Keratinocyte (primary cell): ENCODE measurements around the gene FFAR4. TPM values are rescaled to one million over a fixed set of nuclear protein-coding genes. Genes with fewer than 3 reads are reported as not detected.

Experiments
- DNase-seq: peaks from one replicate; pipeline ENCODE4 v3.0.0-alpha.2; 2011; ENCODE audit warnings: low read depth, missing footprints, low spot score
- FAIRE-seq: peaks from 2 replicates; lab custom pipeline; 2011; peaks lifted over from hg19 to GRCh38; lab: Jason Lieb, UNC
- H2AFZ ChIP-seq: 2 replicates; pipeline ENCODE4 v1.6.0; 2012; ENCODE audit warnings: low read length, control low read depth, inconsistent platforms; ENCODE audit not compliant: control insufficient read depth
- H3K27ac ChIP-seq: 2 replicates; pipeline ENCODE4 v1.5.1; 2011; ENCODE audit warnings: low read length; ENCODE audit not compliant: control insufficient read depth, insufficient read depth
- H3K27me3 ChIP-seq: 3 replicates; pipeline ENCODE4 v1.6.0; 2011; ENCODE audit warnings: low read length; ENCODE audit not compliant: control insufficient read depth, insufficient read depth; ENCODE audit errors: extremely low read depth
- H3K36me3 ChIP-seq, 2 experiments: 2 replicates in 1 of 2; 3 replicates in 1 of 2; pipeline ENCODE4 v1.5.1; 2011; ENCODE audit warnings: low read length in 2 of 2, mild to moderate bottlenecking in 1 of 2; ENCODE audit not compliant: control insufficient read depth in 2 of 2, insufficient read depth in 2 of 2; ENCODE audit errors: extremely low read depth in 1 of 2
- H3K4me1 ChIP-seq: 3 replicates; pipeline ENCODE4 v1.5.1; 2011; ENCODE audit warnings: low read length; ENCODE audit not compliant: control insufficient read depth, insufficient read depth; ENCODE audit errors: extremely low read depth
- H3K4me2 ChIP-seq: 3 replicates; pipeline ENCODE4 v1.6.0; 2011; ENCODE audit warnings: low read depth, low read length; ENCODE audit not compliant: control insufficient read depth, insufficient read depth; ENCODE audit errors: extremely low read depth
- H3K4me3 ChIP-seq, 3 experiments: fragments of 200-600 bp in 1 of 3; sonication (generic) in 1 of 3; 2 replicates in 2 of 3; 3 replicates in 1 of 3; pipeline ENCODE4 v1.5.1; 2011 to 2016; ENCODE audit warnings: low read length in 3 of 3, mild to moderate bottlenecking in 3 of 3, control low read depth in 2 of 3, inconsistent platforms in 1 of 3, low read depth in 1 of 3, mixed read lengths in 1 of 3, mixed run types in 1 of 3, moderate library complexity in 1 of 3; ENCODE audit not compliant: control insufficient read depth in 2 of 3, insufficient read depth in 2 of 3; ENCODE audit errors: extremely low read depth in 1 of 3
- H3K79me2 ChIP-seq: 2 replicates; pipeline ENCODE4 v1.6.0; 2012; ENCODE audit warnings: low read length; ENCODE audit not compliant: control insufficient read depth, insufficient read depth
- H3K9ac ChIP-seq: 3 replicates; pipeline ENCODE4 v1.6.0; 2011; ENCODE audit warnings: low read length; ENCODE audit not compliant: control insufficient read depth, insufficient read depth; ENCODE audit errors: extremely low read depth
- H3K9me1 ChIP-seq: 3 replicates; pipeline ENCODE4 v1.6.0; 2011; ENCODE audit warnings: low read length; ENCODE audit not compliant: control insufficient read depth, insufficient read depth; ENCODE audit errors: extremely low read depth
- H3K9me3 ChIP-seq: 2 replicates; pipeline ENCODE4 v1.5.1; 2012; ENCODE audit warnings: low read depth, low read length; ENCODE audit not compliant: control insufficient read depth
- H4K20me1 ChIP-seq: 3 replicates; pipeline ENCODE4 v1.6.0; 2011; ENCODE audit warnings: low read length; ENCODE audit not compliant: control insufficient read depth, insufficient read depth; ENCODE audit errors: extremely low read depth
- EZH2 ChIP-seq: IDR thresholded peaks from one replicate; pipeline ENCODE4 v1.6.1; 2012; ENCODE audit warnings: inconsistent platforms, mild to moderate bottlenecking, low read length, moderate library complexity
- dilution Hi-C: fragments of 300-500 bp; cut with MboI; formaldehyde crosslinking; loops from one replicate; pipeline ENCODE4 v1.7.0; 2020; ENCODE audit warnings: low sequenced_read_pairs; ENCODE audit not compliant: extremely low pct_ligation_motif_present
- polyA plus RNA-seq, 5 experiments: library from polyadenylated mRNA; depleted of rRNA in 3 of 5; stranded (reverse) in 3 of 5; stranded (forward) in 1 of 5; unstranded in 1 of 5; fragments of >200 nt; gene quantifications; 1 replicate in 1 of 5; 2 replicates in 3 of 5; 3 replicates in 1 of 5; pipeline versions ENCODE4 v1.2.1 to v1.2.3, GENCODE V29; 2011 to 2012; ENCODE audit warnings: missing spikeins in 2 of 5, low read depth in 1 of 5, low replicate concordance in 1 of 5
- TF ChIP-seq, protein P1 (sequence below), 3 experiments: IDR thresholded peaks in 1 of 3; conservative IDR thresholded peaks in 1 of 3; optimal IDR thresholded peaks in 1 of 3; 2 replicates in 2 of 3; 3 replicates in 1 of 3; pipeline versions ENCODE3 to v1.5.1; 2011; ENCODE audit warnings: low read length in 3 of 3, mild to moderate bottlenecking in 3 of 3, moderate library complexity in 2 of 3, control low read depth in 1 of 3, inconsistent platforms in 1 of 3; ENCODE audit not compliant: insufficient read depth in 2 of 3; ENCODE audit errors: extremely low read depth in 1 of 3

The FFAR4 gene
- polyA plus RNA-seq, 1 donor (not counting 4 experiments of a cell fraction or from before 2014, with no cell fraction given), result not detected

DNA sequence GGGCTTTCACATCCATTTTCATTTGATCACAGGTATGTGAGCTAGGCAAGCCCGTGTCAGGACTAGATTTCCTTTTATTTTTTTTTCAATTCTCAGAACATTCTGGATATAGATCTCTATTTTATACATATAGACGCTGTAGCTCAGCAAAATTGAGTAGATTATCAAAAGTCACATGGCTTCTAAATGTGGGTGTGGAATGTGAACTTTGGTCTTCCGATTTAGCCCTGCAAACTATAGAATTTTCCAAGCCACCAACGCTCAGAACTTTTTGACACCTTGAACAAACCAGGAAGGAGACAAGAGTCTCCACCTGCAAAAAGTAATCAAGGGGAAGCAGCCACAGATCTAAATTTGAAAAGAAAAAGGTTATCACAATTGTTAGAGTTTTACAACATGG is 15.9 kb upstream of the FFAR4 start:
- no peaks in the 10 kb centered on the region for H3K27me3 ChIP-seq
- no peaks in the 10 kb centered on the region for H3K9me1 ChIP-seq
- FAIRE-seq (no peak), DNase-seq (no peak)
- H3K36me3 ChIP-seq, result no peaks in the 10 kb centered on the region
- no peaks in the 10 kb centered on the region for H3K79me2 ChIP-seq
- H3K4me2 ChIP-seq, result no peak overlapping the region
- no peak overlapping the region for H2AFZ ChIP-seq
- H3K4me1 ChIP-seq, result no peaks in the 10 kb centered on the region
- dilution Hi-C loops, result no loop called here
- TF ChIP-seq, protein P1, sequence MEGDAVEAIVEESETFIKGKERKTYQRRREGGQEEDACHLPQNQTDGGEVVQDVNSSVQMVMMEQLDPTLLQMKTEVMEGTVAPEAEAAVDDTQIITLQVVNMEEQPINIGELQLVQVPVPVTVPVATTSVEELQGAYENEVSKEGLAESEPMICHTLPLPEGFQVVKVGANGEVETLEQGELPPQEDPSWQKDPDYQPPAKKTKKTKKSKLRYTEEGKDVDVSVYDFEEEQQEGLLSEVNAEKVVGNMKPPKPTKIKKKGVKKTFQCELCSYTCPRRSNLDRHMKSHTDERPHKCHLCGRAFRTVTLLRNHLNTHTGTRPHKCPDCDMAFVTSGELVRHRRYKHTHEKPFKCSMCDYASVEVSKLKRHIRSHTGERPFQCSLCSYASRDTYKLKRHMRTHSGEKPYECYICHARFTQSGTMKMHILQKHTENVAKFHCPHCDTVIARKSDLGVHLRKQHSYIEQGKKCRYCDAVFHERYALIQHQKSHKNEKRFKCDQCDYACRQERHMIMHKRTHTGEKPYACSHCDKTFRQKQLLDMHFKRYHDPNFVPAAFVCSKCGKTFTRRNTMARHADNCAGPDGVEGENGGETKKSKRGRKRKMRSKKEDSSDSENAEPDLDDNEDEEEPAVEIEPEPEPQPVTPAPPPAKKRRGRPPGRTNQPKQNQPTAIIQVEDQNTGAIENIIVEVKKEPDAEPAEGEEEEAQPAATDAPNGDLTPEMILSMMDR (optimal IDR thresholded peaks at IDR 0.05 in 1 of 3, IDR thresholded peaks at IDR 0.05 in 1 of 3, conservative IDR thresholded peaks at IDR 0.05 in 1 of 3; ENCODE audit: extremely low read depth in 1 of 3, insufficient read depth in 2 of 3, low read length in 3 of 3), result no peak
- TF ChIP-seq EZH2, result no peak
- H3K9me3 ChIP-seq, result no peaks in the 10 kb centered on the region
- no peak overlapping the region for H3K27ac ChIP-seq
- no peak overlapping the region for H3K9ac ChIP-seq
- no peaks in the 10 kb centered on the region for H4K20me1 ChIP-seq
- no peak overlapping the region for H3K4me3 ChIP-seq

DNA sequence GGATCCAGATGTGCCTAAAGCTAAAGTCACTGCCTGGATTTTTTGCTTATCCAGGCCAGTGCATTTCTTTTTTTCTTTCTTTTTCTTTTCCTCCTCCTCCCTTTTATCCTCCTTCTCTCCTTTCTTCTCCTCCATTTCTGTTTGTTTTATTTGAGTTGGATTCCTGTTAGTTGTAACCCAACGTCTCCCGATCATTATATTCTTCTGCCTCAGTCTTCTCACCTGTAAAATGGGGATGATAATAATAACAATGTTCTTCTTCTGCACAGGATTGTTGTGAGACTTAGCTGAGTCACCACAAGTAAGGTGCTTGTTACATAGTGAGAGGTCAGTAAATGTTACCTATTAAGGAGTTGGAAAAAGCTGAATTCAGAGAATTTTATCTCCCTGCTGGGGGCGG is 13.7 kb upstream of the FFAR4 start:
- H3K27me3 ChIP-seq, result no peaks in the 10 kb centered on the region
- no peaks in the 10 kb centered on the region for H3K4me1 ChIP-seq
- no peak for TF ChIP-seq EZH2
- TF ChIP-seq, protein P1 (optimal IDR thresholded peaks at IDR 0.05 in 1 of 3, IDR thresholded peaks at IDR 0.05 in 1 of 3, conservative IDR thresholded peaks at IDR 0.05 in 1 of 3; ENCODE audit: extremely low read depth in 1 of 3, insufficient read depth in 2 of 3, low read length in 3 of 3), result no peak
- no peak overlapping the region for H3K4me2 ChIP-seq
- dilution Hi-C loops, result no loop called here
- H3K36me3 ChIP-seq, result no peaks in the 10 kb centered on the region
- no peak overlapping the region for H3K27ac ChIP-seq
- H3K4me3 ChIP-seq, result no peak overlapping the region
- FAIRE-seq, result no peak
- no peaks in the 10 kb centered on the region for H3K79me2 ChIP-seq
- H3K9ac ChIP-seq, result no peak overlapping the region
- no peaks in the 10 kb centered on the region for H3K9me3 ChIP-seq
- no peak for DNase-seq
- H3K9me1 ChIP-seq, result no peaks in the 10 kb centered on the region
- H2AFZ ChIP-seq, result no peak overlapping the region
- no peaks in the 10 kb centered on the region for H4K20me1 ChIP-seq
